ENCODE data around the gene ISLR2.
A peak's percentile ranks its signal among the peaks of the same experiment; 100 is the strongest.

ISLR2 gene

DNA sequence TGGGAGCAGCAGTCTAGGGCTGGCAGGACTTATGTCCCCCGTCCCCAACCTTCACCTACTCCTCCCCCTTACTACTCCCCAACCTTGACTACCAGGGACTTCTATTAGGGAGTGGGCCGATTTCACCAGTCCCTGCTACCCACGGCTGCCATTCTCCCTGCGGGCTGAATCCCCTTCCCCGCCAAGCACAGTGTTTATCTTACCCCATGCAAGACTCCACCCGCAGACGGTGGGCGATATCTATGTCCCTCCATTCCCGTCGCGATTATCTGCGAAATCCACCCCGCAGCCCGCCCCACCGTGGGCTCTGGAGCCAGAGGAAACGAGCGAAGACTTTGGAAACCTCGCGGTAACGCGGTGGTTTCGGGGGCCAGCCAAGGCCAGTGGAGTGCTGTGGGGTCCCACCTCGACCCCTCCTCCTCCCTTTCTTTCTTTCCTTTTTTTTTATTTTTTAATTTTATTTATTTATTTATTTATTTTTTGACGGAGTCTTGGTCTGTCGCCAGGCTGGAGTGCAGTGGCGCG is 4.7 kb downstream of the ISLR2 start:
- DNase-seq (ENCODE audit: low read depth, low spot score) = no peak
- Histone ChIP-seq H3K36me3 (ENCODE audit: insufficient read depth, insufficient read length, low read length) (no peaks in the 10 kb centered on the region), H3K4me1 (ENCODE audit: insufficient read depth, insufficient read length) (peaks cover 20% of the 10 kb centered on the region), H3K4me3 (ENCODE audit: insufficient read length, low read depth) (no peak overlapping the region), H3K27me3 (ENCODE audit: insufficient read depth, insufficient read length) (peaks cover 73% of the 10 kb centered on the region), H3K9me3 (ENCODE audit: insufficient read depth, low read length) (peaks cover 11% of the 10 kb centered on the region; the same call in 1 of the 2 replicates), H3K9ac (ENCODE audit: insufficient read length, low read depth) (no peak overlapping the region)
- TF ChIP-seq SUZ12 (IDR thresholded peaks at IDR 0.05; ENCODE audit: extremely low read depth, insufficient read depth, insufficient read length) = no peak
- TF ChIP-seq YY1 (IDR thresholded peaks at IDR 0.05; ENCODE audit: insufficient read depth, insufficient read length) = no peak
- no peak for TF ChIP-seq ZNF274 (IDR thresholded peaks at IDR 0.05; ENCODE audit: low read depth, low read length)

DNA sequence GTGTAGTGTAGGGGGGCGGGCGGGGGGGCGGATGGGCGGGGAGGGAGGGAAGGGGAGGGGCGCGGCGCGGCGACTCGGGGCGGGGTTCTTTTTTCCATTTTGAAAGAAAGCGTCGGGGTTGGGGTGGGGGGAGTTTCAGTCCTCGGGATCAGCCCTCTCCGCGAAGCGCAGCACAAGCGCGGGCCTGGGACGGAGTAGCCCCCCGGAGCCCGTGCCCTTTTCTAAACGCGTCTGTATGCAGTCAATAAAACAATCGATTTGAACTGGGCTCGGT is 6.1 kb downstream of the ISLR2 start:
- TF ChIP-seq YY1 (IDR thresholded peaks at IDR 0.05; ENCODE audit: insufficient read depth, insufficient read length) = no peak
- TF ChIP-seq SUZ12 (IDR thresholded peaks at IDR 0.05; ENCODE audit: extremely low read depth, insufficient read depth, insufficient read length) = no peak
- TF ChIP-seq ZNF274 (IDR thresholded peaks at IDR 0.05; ENCODE audit: low read depth, low read length) = no peak
- H3K4me3 ChIP-seq (ENCODE audit: insufficient read length, low read depth) = peak overlapping the region; percentile 9

DNA sequence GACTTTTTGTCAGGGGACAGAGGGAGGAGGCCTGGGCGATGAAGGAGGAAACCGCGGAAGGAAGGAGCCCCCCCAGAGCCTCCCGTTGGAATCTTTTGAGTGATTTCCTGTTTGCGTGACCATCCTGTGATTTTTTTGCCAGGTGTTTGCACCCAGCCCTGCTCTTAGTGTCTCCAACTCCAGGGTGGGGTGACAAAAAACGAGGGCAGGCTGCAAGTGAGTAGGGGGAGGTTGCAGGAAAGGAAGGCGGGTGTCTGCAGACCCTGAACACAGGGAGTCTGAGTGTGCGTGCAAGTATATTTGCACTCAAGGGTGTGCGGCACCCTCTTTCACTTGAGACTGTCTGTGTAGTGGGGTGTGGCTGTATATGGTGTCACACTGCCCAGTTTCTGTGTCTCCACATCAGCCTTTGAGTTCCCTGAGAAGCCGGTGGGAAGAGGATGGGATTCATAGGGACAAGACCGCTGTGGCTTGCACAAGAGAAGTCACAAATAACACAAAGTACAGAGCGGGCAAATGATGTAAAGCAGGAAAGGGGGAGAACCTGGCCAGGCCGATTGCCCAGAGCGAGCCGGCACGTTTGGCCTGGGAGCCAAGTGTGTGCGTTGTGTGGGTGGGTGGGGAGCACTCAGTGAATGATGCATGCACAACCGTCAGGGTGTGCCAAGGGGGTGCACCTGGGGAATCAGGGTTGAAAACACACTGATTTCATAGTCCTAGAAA is 6.6 kb downstream of the ISLR2 start:
- TF ChIP-seq SUZ12 (IDR thresholded peaks at IDR 0.05; ENCODE audit: extremely low read depth, insufficient read depth, insufficient read length) = no peak
- TF ChIP-seq YY1 (IDR thresholded peaks at IDR 0.05; ENCODE audit: insufficient read depth, insufficient read length) = no peak
- no peak; the same call in 1 of the 2 replicates for TF ChIP-seq ZNF274 (IDR thresholded peaks at IDR 0.05; ENCODE audit: low read depth, low read length)
- DNase-seq (ENCODE audit: low read depth, low spot score) = no peak
- H3K9me3 ChIP-seq (ENCODE audit: insufficient read depth, low read length) = peaks cover 11% of the 10 kb centered on the region; the same call in 1 of the 2 replicates
- peak overlapping the region; percentile 61 for H3K9ac ChIP-seq (ENCODE audit: insufficient read length, low read depth)
- H3K4me3 ChIP-seq (ENCODE audit: insufficient read length, low read depth) = peak overlapping the region; percentile 9
- no peaks in the 10 kb centered on the region for H3K36me3 ChIP-seq (ENCODE audit: insufficient read depth, insufficient read length, low read length)
- H3K27me3 ChIP-seq (ENCODE audit: insufficient read depth, insufficient read length) = peaks cover 54% of the 10 kb centered on the region
- peaks cover 17% of the 10 kb centered on the region for H3K4me1 ChIP-seq (ENCODE audit: insufficient read depth, insufficient read length)

More for the DNA sequence above, 6.1 kb downstream of the ISLR2 start:
- Histone ChIP-seq H3K36me3 (ENCODE audit: insufficient read depth, insufficient read length, low read length) (no peaks in the 10 kb centered on the region), H3K4me1 (ENCODE audit: insufficient read depth, insufficient read length) (peaks cover 19% of the 10 kb centered on the region), H3K27me3 (ENCODE audit: insufficient read depth, insufficient read length) (peaks cover 59% of the 10 kb centered on the region), H3K9ac (ENCODE audit: insufficient read length, low read depth) (peak overlapping the region; percentile 61), H3K9me3 (ENCODE audit: insufficient read depth, low read length) (peaks cover 11% of the 10 kb centered on the region; the same call in 1 of the 2 replicates)
- no peak for DNase-seq (ENCODE audit: low read depth, low spot score)

DNA sequence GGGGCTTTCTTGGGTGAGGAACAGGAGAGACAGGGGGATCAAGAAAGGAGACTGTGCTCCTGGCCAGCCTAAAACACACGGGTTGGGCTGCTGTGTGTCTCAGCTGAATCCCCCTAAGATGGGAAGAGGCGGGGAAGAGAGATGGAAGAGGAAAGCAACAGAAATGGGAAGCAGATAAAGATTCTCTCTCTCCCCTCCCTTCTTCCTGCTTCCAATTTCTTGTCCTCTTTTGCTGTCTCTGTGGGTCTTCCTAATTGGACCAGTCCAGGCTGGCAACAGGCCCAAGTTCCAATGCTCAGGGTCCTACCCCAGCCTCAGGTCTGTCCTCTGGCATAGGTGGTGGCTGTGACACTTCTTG is 7.1 kb downstream of the ISLR2 start:
- no peak overlapping the region for H3K4me3 ChIP-seq (ENCODE audit: insufficient read length, low read depth)
- H3K9ac ChIP-seq (ENCODE audit: insufficient read length, low read depth) = peak overlapping the region; percentile 61
- H3K36me3 ChIP-seq (ENCODE audit: insufficient read depth, insufficient read length, low read length) = no peaks in the 10 kb centered on the region
- peaks cover 17% of the 10 kb centered on the region for H3K4me1 ChIP-seq (ENCODE audit: insufficient read depth, insufficient read length)
- DNase-seq (ENCODE audit: low read depth, low spot score) = no peak
- no peak for TF ChIP-seq SUZ12 (IDR thresholded peaks at IDR 0.05; ENCODE audit: extremely low read depth, insufficient read depth, insufficient read length)
- TF ChIP-seq ZNF274 (IDR thresholded peaks at IDR 0.05; ENCODE audit: low read depth, low read length) = no peak
- no peak for TF ChIP-seq YY1 (IDR thresholded peaks at IDR 0.05; ENCODE audit: insufficient read depth, insufficient read length)
- peaks cover 49% of the 10 kb centered on the region for H3K27me3 ChIP-seq (ENCODE audit: insufficient read depth, insufficient read length)
- H3K9me3 ChIP-seq (ENCODE audit: insufficient read depth, low read length) = peaks cover 11% of the 10 kb centered on the region; the same call in 1 of the 2 replicates

DNA sequence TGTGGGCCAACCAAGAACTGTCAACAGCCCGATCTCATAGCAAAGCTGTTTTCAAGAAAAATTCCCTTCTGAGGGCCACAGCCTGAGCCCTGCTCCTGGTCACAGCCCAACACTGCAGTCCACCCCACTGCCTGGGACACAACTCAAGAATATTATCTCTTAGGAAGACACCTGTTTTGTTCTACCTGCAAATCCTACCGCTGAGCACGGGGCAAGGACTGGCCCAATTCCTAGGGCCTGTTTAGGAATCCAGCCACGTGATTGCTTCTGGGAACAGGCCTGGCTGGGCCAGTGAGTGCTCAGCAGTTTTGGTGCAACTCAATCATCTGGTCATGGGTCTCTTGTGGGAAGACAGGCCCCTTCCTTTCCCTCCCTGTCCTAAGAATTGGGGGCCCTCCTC is 8.3 kb downstream of the ISLR2 start:
- Histone ChIP-seq H3K9me3 (ENCODE audit: insufficient read depth, low read length) (peaks cover 11% of the 10 kb centered on the region; the same call in 1 of the 2 replicates), H3K4me3 (ENCODE audit: insufficient read length, low read depth) (no peak overlapping the region), H3K4me1 (ENCODE audit: insufficient read depth, insufficient read length) (peaks cover 17% of the 10 kb centered on the region), H3K36me3 (ENCODE audit: insufficient read depth, insufficient read length, low read length) (no peaks in the 10 kb centered on the region), H3K9ac (ENCODE audit: insufficient read length, low read depth) (no peak overlapping the region), H3K27me3 (ENCODE audit: insufficient read depth, insufficient read length) (peaks cover 38% of the 10 kb centered on the region)
- DNase-seq (ENCODE audit: low read depth, low spot score) = no peak
- TF ChIP-seq SUZ12 (IDR thresholded peaks at IDR 0.05; ENCODE audit: extremely low read depth, insufficient read depth, insufficient read length) (no peak), ZNF274 (IDR thresholded peaks at IDR 0.05; ENCODE audit: low read depth, low read length) (no peak), YY1 (IDR thresholded peaks at IDR 0.05; ENCODE audit: insufficient read depth, insufficient read length) (no peak)

DNA sequence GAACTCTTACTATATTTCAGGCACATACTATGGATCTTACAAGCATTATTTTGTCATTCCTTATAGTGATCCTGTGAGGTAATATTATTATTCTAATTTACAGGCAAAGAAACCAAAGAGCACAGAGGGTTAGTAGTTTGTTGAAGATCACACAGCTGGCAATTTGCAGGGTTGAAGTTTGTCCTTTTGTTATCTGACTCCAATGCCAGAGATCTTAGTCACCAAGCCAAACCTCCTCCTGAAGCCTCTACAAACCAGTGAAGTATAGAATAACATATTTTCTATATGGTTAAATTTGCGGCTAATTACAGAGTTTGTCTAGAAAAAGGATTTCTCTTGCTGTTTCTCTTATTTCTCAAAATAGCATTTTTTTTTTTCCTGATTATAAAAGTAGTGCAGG is 11.2 kb downstream of the ISLR2 start:
- no peak overlapping the region for H3K9ac ChIP-seq (ENCODE audit: insufficient read length, low read depth)
- peaks cover 20% of the 10 kb centered on the region for H3K27me3 ChIP-seq (ENCODE audit: insufficient read depth, insufficient read length)
- H3K4me1 ChIP-seq (ENCODE audit: insufficient read depth, insufficient read length) = peaks cover 12% of the 10 kb centered on the region
- TF ChIP-seq ZNF274 (IDR thresholded peaks at IDR 0.05; ENCODE audit: low read depth, low read length) = no peak
- TF ChIP-seq SUZ12 (IDR thresholded peaks at IDR 0.05; ENCODE audit: extremely low read depth, insufficient read depth, insufficient read length) = no peak
- no peak for TF ChIP-seq YY1 (IDR thresholded peaks at IDR 0.05; ENCODE audit: insufficient read depth, insufficient read length)
- no peak for DNase-seq (ENCODE audit: low read depth, low spot score)
- no peaks in the 10 kb centered on the region for H3K9me3 ChIP-seq (ENCODE audit: insufficient read depth, low read length)
- no peaks in the 10 kb centered on the region for H3K36me3 ChIP-seq (ENCODE audit: insufficient read depth, insufficient read length, low read length)
- H3K4me3 ChIP-seq (ENCODE audit: insufficient read length, low read depth) = no peak overlapping the region

DNA sequence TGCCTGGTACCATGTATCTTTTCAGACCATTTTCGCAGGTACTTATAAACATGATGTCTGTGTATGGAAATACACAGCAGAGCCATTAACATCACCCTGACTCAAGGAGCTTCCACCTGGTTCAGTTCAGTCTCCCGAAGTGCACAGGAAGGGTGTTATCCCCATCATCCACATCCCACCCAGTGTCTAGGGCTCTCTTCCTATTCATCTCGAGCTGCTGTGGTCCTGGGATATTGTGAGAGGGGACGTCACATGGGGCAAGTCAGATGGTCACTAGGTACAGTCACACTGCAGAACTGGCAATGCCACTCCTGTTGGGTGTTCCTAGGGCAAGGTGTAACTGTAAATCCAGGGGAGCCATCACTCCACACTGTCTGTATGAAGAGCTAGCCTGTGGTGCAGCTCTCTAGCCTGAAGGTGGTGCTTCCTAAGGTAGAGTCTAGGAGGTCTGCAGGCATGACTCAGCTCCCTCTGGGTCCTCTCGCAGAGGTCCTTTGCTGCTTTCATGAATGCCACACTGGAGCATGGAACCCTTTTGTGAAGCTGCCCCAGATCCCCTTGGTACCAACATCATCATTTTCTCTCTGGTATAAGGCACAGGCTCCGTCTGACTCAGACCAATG is 13.9 kb downstream of the ISLR2 start:
- Histone ChIP-seq H3K4me3 (ENCODE audit: insufficient read length, low read depth) (no peak overlapping the region), H3K4me1 (ENCODE audit: insufficient read depth, insufficient read length) (peaks cover 12% of the 10 kb centered on the region), H3K27me3 (ENCODE audit: insufficient read depth, insufficient read length) (no peaks in the 10 kb centered on the region), H3K36me3 (ENCODE audit: insufficient read depth, insufficient read length, low read length) (no peaks in the 10 kb centered on the region), H3K9me3 (ENCODE audit: insufficient read depth, low read length) (no peaks in the 10 kb centered on the region), H3K9ac (ENCODE audit: insufficient read length, low read depth) (no peak overlapping the region)
- TF ChIP-seq SUZ12 (IDR thresholded peaks at IDR 0.05; ENCODE audit: extremely low read depth, insufficient read depth, insufficient read length) (no peak), YY1 (IDR thresholded peaks at IDR 0.05; ENCODE audit: insufficient read depth, insufficient read length) (no peak), ZNF274 (IDR thresholded peaks at IDR 0.05; ENCODE audit: low read depth, low read length) (no peak)
- DNase-seq (ENCODE audit: low read depth, low spot score) = no peak
